HepG2 (cell line): Measurements from ENCODE around the gene GADD45B. TPM values are rescaled to one million over a fixed set of nuclear protein-coding genes. Genes with fewer than 3 reads are reported as not detected.

Experiments
- ARID2 ChIP-seq: sonication (generic); formaldehyde crosslinking; IDR thresholded peaks from 2 replicates; pipeline ENCODE4 v1.8.1; 2022; ENCODE audit warnings: mild to moderate bottlenecking, missing genetic modification reagents, borderline replicate concordance
- KLF11 ChIP-seq: IDR thresholded peaks from 2 replicates; pipeline ENCODE4 v1.6.1; 2016; ENCODE audit warnings: missing compliant biosample characterization
- MIXL1 ChIP-seq: IDR thresholded peaks from 2 replicates; pipeline ENCODE4 v1.6.1; 2016
- PAWR ChIP-seq: sonication (generic); formaldehyde crosslinking; IDR thresholded peaks from 2 replicates; pipeline ENCODE4 v1.4.0; 2020; ENCODE audit warnings: missing genetic modification reagents, mild to moderate bottlenecking, borderline replicate concordance
- ZC3H4 ChIP-seq: sonication (generic); formaldehyde crosslinking; IDR thresholded peaks from 2 replicates; pipeline ENCODE4 v1.4.0; 2020; ENCODE audit warnings: missing genetic modification reagents, borderline replicate concordance
- ZFP62 ChIP-seq: sonication (generic); formaldehyde crosslinking; IDR thresholded peaks from 2 replicates; pipeline ENCODE4 v1.4.0; 2020; ENCODE audit warnings: missing genetic modification reagents
- ZNF883 ChIP-seq: sonication (generic); formaldehyde crosslinking; IDR thresholded peaks from 2 replicates; pipeline ENCODE4 v1.5.1; 2020; ENCODE audit warnings: mild to moderate bottlenecking, missing genetic modification reagents; ENCODE audit errors: not compliant biosample characterization
- polyA plus RNA-seq, 8 experiments: library from polyadenylated mRNA; depleted of rRNA in 3 of 8; stranded (reverse) in 7 of 8; unstranded in 1 of 8; fragments of >200 nt; fragmentation: Illumina TruSeq in 4 of 8; extraction: Trizol in 4 of 8; gene quantifications; 2 replicates each; pipeline versions ENCODE4 v1.2.1 to v1.2.3, GENCODE V29; 2011 to 2016; ENCODE audit warnings: low read depth in 4 of 8, missing spikeins in 1 of 8, mixed read lengths in 1 of 8; ENCODE audit not compliant: insufficient read depth in 1 of 8
- total RNA-seq, 5 experiments: library from RNA; depleted of rRNA; stranded (reverse); fragments of >200 nt; fragmentation: Illumina TruSeq; extraction: Trizol; gene quantifications; 2 replicates each; pipeline ENCODE4 v1.2.3, GENCODE V29; 2016; ENCODE audit warnings: low read depth in 1 of 5
- TF ChIP-seq, protein P1 (sequence below): sonication (generic); formaldehyde crosslinking; IDR thresholded peaks from 2 replicates; pipeline ENCODE4 v1.4.0; 2020; ENCODE audit warnings: mild to moderate bottlenecking, missing genetic modification reagents
- TF ChIP-seq, protein P2 (sequence below): sonication (generic); formaldehyde crosslinking; IDR thresholded peaks from 2 replicates; pipeline ENCODE4 v1.4.0; 2020; ENCODE audit warnings: missing genetic modification reagents
- TF ChIP-seq, protein P3 (sequence below): sonication (generic); formaldehyde crosslinking; IDR thresholded peaks from 2 replicates; pipeline ENCODE4 v1.4.0; 2020; ENCODE audit warnings: mild to moderate bottlenecking, missing genetic modification reagents
- TF ChIP-seq, protein P4 (sequence below): IDR thresholded peaks from 2 replicates; pipeline ENCODE4 v1.6.1; 2016; ENCODE audit warnings: missing compliant biosample characterization, missing genetic modification reagents, borderline replicate concordance
- TF ChIP-seq, protein P5 (sequence below): sonication (generic); formaldehyde crosslinking; IDR thresholded peaks from 2 replicates; pipeline ENCODE4 v1.9.0; 2021; ENCODE audit warnings: missing genetic modification reagents, borderline replicate concordance
- TF ChIP-seq, protein P6 (sequence below): sonication (generic); formaldehyde crosslinking; IDR thresholded peaks from 2 replicates; pipeline ENCODE4 v1.4.0; 2020; ENCODE audit warnings: low read depth, missing genetic modification reagents

Gene GADD45B
- total and polyA plus RNA-seq, 2 of the 13 experiments (the other 11 are each of a cell fraction or from before 2014, with no cell fraction given): 4.6 to 34.1 TPM

DNA sequence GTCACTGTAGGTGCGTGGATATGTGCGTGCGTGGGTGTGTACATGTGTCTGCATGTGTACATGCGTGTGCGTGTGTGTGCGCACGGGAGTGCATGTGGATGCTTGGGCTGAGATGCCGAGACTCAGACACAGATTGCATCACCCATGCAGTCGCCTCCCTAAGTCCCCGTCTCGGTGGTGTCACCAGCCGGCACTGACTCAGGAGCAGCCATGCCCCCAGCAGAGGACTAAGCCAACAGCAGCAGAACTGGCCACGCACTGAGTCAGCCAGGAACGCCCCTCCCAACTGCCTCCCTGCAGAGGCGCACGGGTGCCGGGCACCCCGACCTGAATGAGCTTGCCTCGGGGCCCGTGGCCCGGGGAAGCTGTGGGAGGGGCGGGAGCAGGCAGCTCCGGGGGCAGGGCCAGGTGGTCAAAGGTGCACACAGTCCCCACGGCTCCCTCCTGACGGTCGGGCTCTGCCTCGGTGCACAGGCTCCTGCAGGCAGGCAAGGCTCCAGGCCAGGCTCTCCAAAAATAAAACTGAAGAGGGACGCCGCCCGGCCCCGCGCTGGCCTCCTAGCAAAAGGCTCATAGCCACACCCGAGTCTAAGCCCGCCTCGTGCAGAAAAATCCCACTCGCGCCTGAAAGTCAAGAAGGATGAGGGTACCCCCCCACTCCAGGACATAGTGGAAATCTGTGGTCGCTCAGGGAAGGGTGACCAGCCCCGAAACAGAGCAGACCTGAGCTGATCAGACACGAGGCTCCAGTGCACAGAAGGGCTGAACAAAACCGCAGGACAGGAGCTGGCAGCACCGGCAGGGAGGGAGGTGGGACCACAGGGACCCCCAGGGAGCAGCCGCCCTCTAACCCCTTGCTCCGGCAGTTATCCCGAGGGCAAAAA, 49.2 kb downstream of the GADD45B start (continued):
- TF ChIP-seq, protein P1, sequence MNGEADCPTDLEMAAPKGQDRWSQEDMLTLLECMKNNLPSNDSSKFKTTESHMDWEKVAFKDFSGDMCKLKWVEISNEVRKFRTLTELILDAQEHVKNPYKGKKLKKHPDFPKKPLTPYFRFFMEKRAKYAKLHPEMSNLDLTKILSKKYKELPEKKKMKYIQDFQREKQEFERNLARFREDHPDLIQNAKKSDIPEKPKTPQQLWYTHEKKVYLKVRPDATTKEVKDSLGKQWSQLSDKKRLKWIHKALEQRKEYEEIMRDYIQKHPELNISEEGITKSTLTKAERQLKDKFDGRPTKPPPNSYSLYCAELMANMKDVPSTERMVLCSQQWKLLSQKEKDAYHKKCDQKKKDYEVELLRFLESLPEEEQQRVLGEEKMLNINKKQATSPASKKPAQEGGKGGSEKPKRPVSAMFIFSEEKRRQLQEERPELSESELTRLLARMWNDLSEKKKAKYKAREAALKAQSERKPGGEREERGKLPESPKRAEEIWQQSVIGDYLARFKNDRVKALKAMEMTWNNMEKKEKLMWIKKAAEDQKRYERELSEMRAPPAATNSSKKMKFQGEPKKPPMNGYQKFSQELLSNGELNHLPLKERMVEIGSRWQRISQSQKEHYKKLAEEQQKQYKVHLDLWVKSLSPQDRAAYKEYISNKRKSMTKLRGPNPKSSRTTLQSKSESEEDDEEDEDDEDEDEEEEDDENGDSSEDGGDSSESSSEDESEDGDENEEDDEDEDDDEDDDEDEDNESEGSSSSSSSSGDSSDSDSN (CRISPR knock-in tag): peak; percentile 54; the same call in 1 of the 2 replicates
- TF ChIP-seq, protein P2, sequence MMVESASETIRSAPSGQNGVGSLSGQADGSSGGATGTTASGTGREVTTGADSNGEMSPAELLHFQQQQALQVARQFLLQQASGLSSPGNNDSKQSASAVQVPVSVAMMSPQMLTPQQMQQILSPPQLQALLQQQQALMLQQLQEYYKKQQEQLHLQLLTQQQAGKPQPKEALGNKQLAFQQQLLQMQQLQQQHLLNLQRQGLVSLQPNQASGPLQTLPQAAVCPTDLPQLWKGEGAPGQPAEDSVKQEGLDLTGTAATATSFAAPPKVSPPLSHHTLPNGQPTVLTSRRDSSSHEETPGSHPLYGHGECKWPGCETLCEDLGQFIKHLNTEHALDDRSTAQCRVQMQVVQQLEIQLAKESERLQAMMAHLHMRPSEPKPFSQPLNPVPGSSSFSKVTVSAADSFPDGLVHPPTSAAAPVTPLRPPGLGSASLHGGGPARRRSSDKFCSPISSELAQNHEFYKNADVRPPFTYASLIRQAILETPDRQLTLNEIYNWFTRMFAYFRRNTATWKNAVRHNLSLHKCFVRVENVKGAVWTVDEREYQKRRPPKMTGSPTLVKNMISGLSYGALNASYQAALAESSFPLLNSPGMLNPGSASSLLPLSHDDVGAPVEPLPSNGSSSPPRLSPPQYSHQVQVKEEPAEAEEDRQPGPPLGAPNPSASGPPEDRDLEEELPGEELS (CRISPR knock-in tag): no peak
- no peak for TF ChIP-seq PAWR
- no peak for TF ChIP-seq ARID2
- TF ChIP-seq KLF11 (CRISPR knock-in tag): no peak
- no peak for TF ChIP-seq ZFP62 (CRISPR knock-in tag)
- TF ChIP-seq, protein P3, sequence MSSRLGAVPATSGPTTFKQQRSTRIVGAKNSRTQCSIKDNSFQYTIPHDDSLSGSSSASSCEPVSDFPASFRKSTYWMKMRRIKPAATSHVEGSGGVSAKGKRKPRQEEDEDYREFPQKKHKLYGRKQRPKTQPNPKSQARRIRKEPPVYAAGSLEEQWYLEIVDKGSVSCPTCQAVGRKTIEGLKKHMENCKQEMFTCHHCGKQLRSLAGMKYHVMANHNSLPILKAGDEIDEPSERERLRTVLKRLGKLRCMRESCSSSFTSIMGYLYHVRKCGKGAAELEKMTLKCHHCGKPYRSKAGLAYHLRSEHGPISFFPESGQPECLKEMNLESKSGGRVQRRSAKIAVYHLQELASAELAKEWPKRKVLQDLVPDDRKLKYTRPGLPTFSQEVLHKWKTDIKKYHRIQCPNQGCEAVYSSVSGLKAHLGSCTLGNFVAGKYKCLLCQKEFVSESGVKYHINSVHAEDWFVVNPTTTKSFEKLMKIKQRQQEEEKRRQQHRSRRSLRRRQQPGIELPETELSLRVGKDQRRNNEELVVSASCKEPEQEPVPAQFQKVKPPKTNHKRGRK (CRISPR knock-in tag): no peak
- no peak for TF ChIP-seq ZNF883
- TF ChIP-seq, protein P4, sequence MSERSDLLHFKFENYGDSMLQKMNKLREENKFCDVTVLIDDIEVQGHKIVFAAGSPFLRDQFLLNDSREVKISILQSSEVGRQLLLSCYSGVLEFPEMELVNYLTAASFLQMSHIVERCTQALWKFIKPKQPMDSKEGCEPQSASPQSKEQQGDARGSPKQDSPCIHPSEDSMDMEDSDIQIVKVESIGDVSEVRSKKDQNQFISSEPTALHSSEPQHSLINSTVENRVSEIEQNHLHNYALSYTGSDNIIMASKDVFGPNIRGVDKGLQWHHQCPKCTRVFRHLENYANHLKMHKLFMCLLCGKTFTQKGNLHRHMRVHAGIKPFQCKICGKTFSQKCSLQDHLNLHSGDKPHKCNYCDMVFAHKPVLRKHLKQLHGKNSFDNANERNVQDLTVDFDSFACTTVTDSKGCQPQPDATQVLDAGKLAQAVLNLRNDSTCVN (CRISPR knock-in tag): no peak
- TF ChIP-seq MIXL1: no peak
- TF ChIP-seq, protein P5, sequence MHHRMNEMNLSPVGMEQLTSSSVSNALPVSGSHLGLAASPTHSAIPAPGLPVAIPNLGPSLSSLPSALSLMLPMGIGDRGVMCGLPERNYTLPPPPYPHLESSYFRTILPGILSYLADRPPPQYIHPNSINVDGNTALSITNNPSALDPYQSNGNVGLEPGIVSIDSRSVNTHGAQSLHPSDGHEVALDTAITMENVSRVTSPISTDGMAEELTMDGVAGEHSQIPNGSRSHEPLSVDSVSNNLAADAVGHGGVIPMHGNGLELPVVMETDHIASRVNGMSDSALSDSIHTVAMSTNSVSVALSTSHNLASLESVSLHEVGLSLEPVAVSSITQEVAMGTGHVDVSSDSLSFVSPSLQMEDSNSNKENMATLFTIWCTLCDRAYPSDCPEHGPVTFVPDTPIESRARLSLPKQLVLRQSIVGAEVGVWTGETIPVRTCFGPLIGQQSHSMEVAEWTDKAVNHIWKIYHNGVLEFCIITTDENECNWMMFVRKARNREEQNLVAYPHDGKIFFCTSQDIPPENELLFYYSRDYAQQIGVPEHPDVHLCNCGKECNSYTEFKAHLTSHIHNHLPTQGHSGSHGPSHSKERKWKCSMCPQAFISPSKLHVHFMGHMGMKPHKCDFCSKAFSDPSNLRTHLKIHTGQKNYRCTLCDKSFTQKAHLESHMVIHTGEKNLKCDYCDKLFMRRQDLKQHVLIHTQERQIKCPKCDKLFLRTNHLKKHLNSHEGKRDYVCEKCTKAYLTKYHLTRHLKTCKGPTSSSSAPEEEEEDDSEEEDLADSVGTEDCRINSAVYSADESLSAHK: no peak
- TF ChIP-seq ZC3H4 (CRISPR knock-in tag): no peak
- TF ChIP-seq, protein P6, sequence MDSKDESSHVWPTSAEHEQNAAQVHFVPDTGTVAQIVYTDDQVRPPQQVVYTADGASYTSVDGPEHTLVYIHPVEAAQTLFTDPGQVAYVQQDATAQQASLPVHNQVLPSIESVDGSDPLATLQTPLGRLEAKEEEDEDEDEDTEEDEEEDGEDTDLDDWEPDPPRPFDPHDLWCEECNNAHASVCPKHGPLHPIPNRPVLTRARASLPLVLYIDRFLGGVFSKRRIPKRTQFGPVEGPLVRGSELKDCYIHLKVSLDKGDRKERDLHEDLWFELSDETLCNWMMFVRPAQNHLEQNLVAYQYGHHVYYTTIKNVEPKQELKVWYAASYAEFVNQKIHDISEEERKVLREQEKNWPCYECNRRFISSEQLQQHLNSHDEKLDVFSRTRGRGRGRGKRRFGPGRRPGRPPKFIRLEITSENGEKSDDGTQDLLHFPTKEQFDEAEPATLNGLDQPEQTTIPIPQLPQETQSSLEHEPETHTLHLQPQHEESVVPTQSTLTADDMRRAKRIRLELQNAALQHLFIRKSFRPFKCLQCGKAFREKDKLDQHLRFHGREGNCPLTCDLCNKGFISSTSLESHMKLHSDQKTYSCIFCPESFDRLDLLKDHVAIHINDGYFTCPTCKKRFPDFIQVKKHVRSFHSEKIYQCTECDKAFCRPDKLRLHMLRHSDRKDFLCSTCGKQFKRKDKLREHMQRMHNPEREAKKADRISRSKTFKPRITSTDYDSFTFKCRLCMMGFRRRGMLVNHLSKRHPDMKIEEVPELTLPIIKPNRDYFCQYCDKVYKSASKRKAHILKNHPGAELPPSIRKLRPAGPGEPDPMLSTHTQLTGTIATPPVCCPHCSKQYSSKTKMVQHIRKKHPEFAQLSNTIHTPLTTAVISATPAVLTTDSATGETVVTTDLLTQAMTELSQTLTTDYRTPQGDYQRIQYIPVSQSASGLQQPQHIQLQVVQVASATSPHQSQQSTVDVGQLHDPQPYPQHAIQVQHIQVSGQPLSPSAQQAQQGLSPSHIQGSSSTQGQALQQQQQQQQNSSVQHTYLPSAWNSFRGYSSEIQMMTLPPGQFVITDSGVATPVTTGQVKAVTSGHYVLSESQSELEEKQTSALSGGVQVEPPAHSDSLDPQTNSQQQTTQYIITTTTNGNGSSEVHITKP (CRISPR knock-in tag): 0 out of 2 replicates have a peak, but pooled peaks have one; percentile 48
